ENCODE results near the gene VPS8. TPM values are rescaled to one million over a fixed set of nuclear protein-coding genes. Genes with fewer than 3 reads are reported as not detected.
A peak's percentile ranks its signal among the peaks of the same experiment; 100 is the strongest.

Gene VPS8
- total and polyA plus RNA-seq, 9 of the 15 experiments (the other 6 are each of a cell fraction or from before 2014, with no cell fraction given): 7.2 to 41.0 (median 28.3) TPM

DNA sequence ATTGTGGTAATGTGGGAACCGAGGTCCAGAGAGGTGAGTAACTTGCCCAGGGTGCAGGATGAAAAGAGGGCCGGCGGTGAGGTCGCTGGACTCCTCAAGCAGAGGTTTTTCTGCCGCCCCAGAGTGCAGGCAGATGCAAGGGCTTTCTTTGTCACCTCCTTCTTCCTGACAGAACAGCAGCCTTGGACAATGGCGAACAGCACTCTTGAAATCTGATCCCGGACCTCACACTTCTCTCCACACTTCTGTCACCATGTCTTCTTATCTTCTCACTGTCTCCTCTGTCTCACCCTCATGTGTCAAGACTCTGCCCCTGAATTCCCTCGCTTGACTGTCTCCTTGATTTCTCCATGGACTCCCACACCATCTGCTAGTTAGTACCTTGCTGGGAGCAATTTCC lies 15.4 kb upstream of the VPS8 start (continued):
- TF ChIP-seq, protein P1, sequence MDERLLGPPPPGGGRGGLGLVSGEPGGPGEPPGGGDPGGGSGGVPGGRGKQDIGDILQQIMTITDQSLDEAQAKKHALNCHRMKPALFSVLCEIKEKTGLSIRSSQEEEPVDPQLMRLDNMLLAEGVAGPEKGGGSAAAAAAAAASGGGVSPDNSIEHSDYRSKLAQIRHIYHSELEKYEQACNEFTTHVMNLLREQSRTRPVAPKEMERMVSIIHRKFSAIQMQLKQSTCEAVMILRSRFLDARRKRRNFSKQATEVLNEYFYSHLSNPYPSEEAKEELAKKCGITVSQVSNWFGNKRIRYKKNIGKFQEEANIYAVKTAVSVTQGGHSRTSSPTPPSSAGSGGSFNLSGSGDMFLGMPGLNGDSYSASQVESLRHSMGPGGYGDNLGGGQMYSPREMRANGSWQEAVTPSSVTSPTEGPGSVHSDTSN (CRISPR knock-in tag; IDR thresholded peaks at IDR 0.05; ENCODE audit: low read depth): no peak
- TF ChIP-seq, protein P1 (tag; conservative IDR thresholded peaks at IDR 0.05; ENCODE audit: low read depth): peak; percentile 46; the same call in 1 of the 2 replicates
- TF ChIP-seq, protein P2, sequence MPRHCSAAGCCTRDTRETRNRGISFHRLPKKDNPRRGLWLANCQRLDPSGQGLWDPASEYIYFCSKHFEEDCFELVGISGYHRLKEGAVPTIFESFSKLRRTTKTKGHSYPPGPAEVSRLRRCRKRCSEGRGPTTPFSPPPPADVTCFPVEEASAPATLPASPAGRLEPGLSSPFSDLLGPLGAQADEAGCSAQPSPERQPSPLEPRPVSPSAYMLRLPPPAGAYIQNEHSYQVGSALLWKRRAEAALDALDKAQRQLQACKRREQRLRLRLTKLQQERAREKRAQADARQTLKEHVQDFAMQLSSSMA (CRISPR knock-in tag; IDR thresholded peaks at IDR 0.05): no peak
- TF ChIP-seq CEBPG (CRISPR knock-in tag; IDR thresholded peaks at IDR 0.05): no peak
- no peak for TF ChIP-seq CEBPG (tag; conservative IDR thresholded peaks at IDR 0.05 in 1 of 2, IDR thresholded peaks at IDR 0.05 in 1 of 2)
- TF ChIP-seq BRD9 (IDR thresholded peaks at IDR 0.05; ENCODE audit: low read depth, partially characterized antibody): no peak
- TF ChIP-seq L3MBTL2 (IDR thresholded peaks at IDR 0.05): peak; percentile 55; the same call in 1 of the 2 replicates
- TF ChIP-seq C11orf30 (IDR thresholded peaks at IDR 0.05; ENCODE audit: low read depth): no peak
- no peak for TF ChIP-seq ARID1B (IDR thresholded peaks at IDR 0.05)
- no peak for TF ChIP-seq CHD4 (IDR thresholded peaks at IDR 0.05; ENCODE audit: insufficient read depth, insufficient replicate concordance, low read depth, low read length, poor library complexity, severe bottlenecking)

All from K562 (cell line).